ENCODE results near the gene CDK11B. TPM values are rescaled to one million over a fixed set of nuclear protein-coding genes. Genes with fewer than 3 reads are reported as not detected.
"Not testable (repeated sequence)": the region's sequence is repeated elsewhere in the genome, so short reads cannot be mapped to it uniquely, and the experiment has no call there.

Gene CDK11B
- total and polyA plus RNA-seq, 2 experiments from 2014 or later, result 22.4 to 76.7 TPM

DNA sequence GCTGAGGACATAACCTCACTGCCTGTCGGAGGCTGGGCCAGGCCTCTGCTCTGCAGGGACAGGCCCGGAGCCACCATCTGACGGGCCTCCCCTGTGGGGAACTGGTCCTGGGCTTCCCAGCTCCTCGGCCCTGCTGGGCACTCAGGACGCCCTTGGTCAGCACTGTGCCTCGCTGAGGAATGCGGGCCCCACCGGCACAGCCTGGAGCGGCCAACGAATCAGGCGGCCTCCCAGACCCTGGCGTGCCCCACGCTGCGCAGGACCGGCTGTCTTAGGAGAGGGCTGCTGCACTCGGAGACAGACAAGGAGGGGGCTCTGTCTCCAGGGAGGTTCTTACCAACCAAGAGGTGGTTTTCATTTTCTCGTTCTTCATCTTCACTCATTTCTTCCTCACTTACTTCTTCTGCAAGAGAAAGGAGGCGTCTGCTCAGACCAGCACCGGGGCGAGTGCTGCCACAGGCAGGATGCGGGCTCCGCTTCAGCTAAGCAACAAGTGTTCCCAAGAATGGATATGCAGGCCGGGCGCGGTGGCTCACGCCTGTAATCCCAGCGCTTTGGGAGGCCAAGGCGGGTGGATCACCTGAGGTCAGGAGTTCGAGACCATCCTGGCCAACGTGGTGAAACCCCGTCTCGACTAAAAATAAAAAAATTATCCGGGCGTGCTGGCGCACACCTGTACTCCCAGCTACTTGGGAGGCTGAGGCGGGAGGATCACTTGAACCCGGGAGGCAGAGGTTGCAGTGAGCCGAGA lies 17.9 kb downstream of the CDK11B start:
- not testable (repeated sequence) for H3K9me2 ChIP-seq (ENCODE audit: insufficient read depth); H3K4me3 ChIP-seq; H3K36me3 ChIP-seq (ENCODE audit: insufficient read depth); H3K4me1 Mint-ChIP-seq; H3K4me1 ChIP-seq (ENCODE audit: insufficient read depth); H3K79me2 ChIP-seq (replicated peaks; ENCODE audit: insufficient read depth); H3K9me3 Mint-ChIP-seq; H3K27ac Mint-ChIP-seq; DNase-seq (ENCODE audit: low spot score); H2AFZ ChIP-seq; H3K27me3 Mint-ChIP-seq (ENCODE audit: insufficient read depth, low read depth, poor library complexity); H3K4me3 Mint-ChIP-seq; H3K27me3 ChIP-seq (ENCODE audit: insufficient read depth); H3F3A ChIP-seq (replicated peaks; ENCODE audit: low read depth); H3K27ac ChIP-seq (ENCODE audit: low read depth); H4K20me1 ChIP-seq (replicated peaks; ENCODE audit: insufficient read depth); H3K4me2 ChIP-seq; ATAC-seq
- H3K36me3 Mint-ChIP-seq (ENCODE audit: low read depth), result peaks cover 15% of the 10 kb centered on the region

DNA sequence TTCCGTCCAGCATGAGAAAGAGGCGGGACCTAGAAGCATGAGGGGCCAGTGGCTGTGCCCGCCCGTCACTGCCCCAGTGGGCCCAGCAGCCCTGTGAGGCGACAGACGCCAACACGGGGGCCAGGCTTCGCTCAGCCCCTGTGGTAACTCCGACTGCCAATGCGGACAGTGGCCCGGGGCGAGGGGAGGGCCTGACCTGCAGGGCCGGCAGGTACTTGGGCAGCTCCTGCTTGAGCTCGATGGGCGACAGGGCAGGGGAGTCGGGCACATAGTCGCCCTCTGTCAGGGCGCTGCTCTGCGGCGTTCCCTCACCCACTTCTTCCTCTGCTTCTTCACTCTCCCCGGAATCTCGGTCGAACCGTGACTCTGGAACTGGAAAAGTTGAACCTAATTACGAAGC lies 18.7 kb downstream of the CDK11B start:
- H3K9me2 ChIP-seq (ENCODE audit: insufficient read depth); H3K4me1 Mint-ChIP-seq; H3K79me2 ChIP-seq (replicated peaks; ENCODE audit: insufficient read depth); H3K36me3 ChIP-seq (ENCODE audit: insufficient read depth); H3K27me3 Mint-ChIP-seq (ENCODE audit: insufficient read depth, low read depth, poor library complexity); H3K4me3 Mint-ChIP-seq; H3K27ac ChIP-seq (ENCODE audit: low read depth); ATAC-seq; H3K27me3 ChIP-seq (ENCODE audit: insufficient read depth); DNase-seq (ENCODE audit: low spot score); H3K4me1 ChIP-seq (ENCODE audit: insufficient read depth); H3K4me3 ChIP-seq; H2AFZ ChIP-seq; H3F3A ChIP-seq (replicated peaks; ENCODE audit: low read depth); H3K4me2 ChIP-seq; H4K20me1 ChIP-seq (replicated peaks; ENCODE audit: insufficient read depth); H3K27ac Mint-ChIP-seq; H3K9me3 Mint-ChIP-seq: not testable (repeated sequence)
- H3K36me3 Mint-ChIP-seq (ENCODE audit: low read depth), result peaks cover 11% of the 10 kb centered on the region; the same call in 2 of the 3 replicates

DNA sequence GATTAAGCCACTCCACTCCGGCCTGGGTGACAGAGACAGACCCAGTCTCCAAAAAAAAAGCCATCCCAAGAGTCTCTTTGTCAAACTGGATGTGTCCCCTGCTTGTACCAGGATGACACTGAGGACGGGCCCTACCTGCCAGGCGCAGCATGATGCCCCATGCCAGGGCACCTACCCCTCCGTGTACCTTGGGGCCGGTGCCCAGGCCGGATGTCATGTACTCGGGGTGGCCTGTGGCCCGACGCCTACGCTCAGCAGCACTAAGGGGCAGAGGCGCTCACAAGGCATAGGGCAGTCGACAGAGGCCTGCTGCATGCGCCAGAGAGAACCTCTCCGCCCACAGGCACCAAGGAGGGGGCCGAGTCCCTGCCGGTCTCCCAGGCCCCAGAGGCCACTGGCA lies 19.4 kb downstream of the CDK11B start:
- DNase-seq (ENCODE audit: low spot score); H2AFZ ChIP-seq; H3K9me3 Mint-ChIP-seq; H3K4me3 Mint-ChIP-seq; H3K27ac Mint-ChIP-seq; H3F3A ChIP-seq (replicated peaks; ENCODE audit: low read depth); H4K20me1 ChIP-seq (replicated peaks; ENCODE audit: insufficient read depth); H3K4me1 ChIP-seq (ENCODE audit: insufficient read depth); H3K36me3 ChIP-seq (ENCODE audit: insufficient read depth); H3K79me2 ChIP-seq (replicated peaks; ENCODE audit: insufficient read depth); H3K4me2 ChIP-seq; ATAC-seq; H3K4me3 ChIP-seq; H3K27me3 ChIP-seq (ENCODE audit: insufficient read depth); H3K27me3 Mint-ChIP-seq (ENCODE audit: insufficient read depth, low read depth, poor library complexity); H3K27ac ChIP-seq (ENCODE audit: low read depth); H3K4me1 Mint-ChIP-seq; H3K9me2 ChIP-seq (ENCODE audit: insufficient read depth): not testable (repeated sequence)
- H3K36me3 Mint-ChIP-seq (ENCODE audit: low read depth), result peaks cover 11% of the 10 kb centered on the region; the same call in 2 of the 3 replicates

DNA sequence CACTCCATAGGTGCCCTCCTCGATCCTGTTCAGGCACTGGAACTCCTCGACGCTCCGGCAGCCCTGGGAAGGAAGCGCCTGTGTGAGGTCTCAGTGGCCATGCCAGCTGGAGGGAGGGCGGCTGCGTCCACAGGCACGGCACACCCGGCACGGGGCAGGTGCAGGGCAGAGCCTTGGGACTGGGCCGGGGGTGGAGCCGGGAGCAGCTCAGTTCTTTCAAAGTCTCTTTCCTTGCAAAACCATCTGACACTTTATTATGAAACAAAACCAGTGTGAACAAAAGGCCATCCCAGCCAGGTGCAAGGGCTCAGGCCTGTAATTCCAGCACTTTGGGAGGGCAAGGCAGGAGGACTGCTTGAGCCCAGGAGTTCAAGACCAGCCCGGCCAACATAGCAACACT lies 20.3 kb downstream of the CDK11B start:
- ATAC-seq; H3K36me3 ChIP-seq (ENCODE audit: insufficient read depth); H3F3A ChIP-seq (replicated peaks; ENCODE audit: low read depth); H3K79me2 ChIP-seq (replicated peaks; ENCODE audit: insufficient read depth); H3K27ac Mint-ChIP-seq; H3K27me3 ChIP-seq (ENCODE audit: insufficient read depth); DNase-seq (ENCODE audit: low spot score); H3K9me3 Mint-ChIP-seq; H3K4me3 Mint-ChIP-seq; H3K9me2 ChIP-seq (ENCODE audit: insufficient read depth); H3K27me3 Mint-ChIP-seq (ENCODE audit: insufficient read depth, low read depth, poor library complexity); H2AFZ ChIP-seq; H3K4me2 ChIP-seq; H3K4me3 ChIP-seq; H4K20me1 ChIP-seq (replicated peaks; ENCODE audit: insufficient read depth); H3K27ac ChIP-seq (ENCODE audit: low read depth); H3K4me1 Mint-ChIP-seq; H3K4me1 ChIP-seq (ENCODE audit: insufficient read depth): not testable (repeated sequence)
- H3K36me3 Mint-ChIP-seq (ENCODE audit: low read depth), result peaks cover 11% of the 10 kb centered on the region; the same call in 2 of the 3 replicates

DNA sequence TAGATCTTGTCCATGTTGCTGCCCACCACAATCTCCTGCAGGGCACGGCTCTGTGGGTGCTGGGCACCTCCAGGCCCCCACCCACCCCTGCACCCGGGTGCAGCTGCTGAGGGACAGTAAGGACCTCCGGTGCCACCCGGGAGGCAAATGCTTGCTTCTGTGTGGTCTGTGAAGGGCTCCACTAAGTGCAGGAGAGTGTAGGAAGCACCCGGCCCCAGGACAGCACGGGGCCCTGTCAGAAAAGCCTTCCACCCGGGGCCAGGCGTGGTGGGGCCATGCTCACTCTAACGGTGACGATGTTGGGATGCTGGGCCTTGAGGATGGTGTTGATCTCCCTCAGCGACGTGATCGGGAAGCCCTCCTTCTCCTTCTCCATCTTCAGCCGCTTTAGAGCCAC lies 21.3 kb downstream of the CDK11B start:
- DNase-seq (ENCODE audit: low spot score); H4K20me1 ChIP-seq (replicated peaks; ENCODE audit: insufficient read depth); H2AFZ ChIP-seq; H3K36me3 ChIP-seq (ENCODE audit: insufficient read depth); H3K27me3 Mint-ChIP-seq (ENCODE audit: insufficient read depth, low read depth, poor library complexity); H3K79me2 ChIP-seq (replicated peaks; ENCODE audit: insufficient read depth); H3K4me1 Mint-ChIP-seq; H3K4me1 ChIP-seq (ENCODE audit: insufficient read depth); H3K9me3 Mint-ChIP-seq; ATAC-seq; H3K27ac ChIP-seq (ENCODE audit: low read depth); H3K4me3 ChIP-seq; H3K4me2 ChIP-seq; H3K9me2 ChIP-seq (ENCODE audit: insufficient read depth); H3K27me3 ChIP-seq (ENCODE audit: insufficient read depth); H3K4me3 Mint-ChIP-seq; H3K27ac Mint-ChIP-seq; H3K36me3 Mint-ChIP-seq (ENCODE audit: low read depth); H3F3A ChIP-seq (replicated peaks; ENCODE audit: low read depth): not testable (repeated sequence)

DNA sequence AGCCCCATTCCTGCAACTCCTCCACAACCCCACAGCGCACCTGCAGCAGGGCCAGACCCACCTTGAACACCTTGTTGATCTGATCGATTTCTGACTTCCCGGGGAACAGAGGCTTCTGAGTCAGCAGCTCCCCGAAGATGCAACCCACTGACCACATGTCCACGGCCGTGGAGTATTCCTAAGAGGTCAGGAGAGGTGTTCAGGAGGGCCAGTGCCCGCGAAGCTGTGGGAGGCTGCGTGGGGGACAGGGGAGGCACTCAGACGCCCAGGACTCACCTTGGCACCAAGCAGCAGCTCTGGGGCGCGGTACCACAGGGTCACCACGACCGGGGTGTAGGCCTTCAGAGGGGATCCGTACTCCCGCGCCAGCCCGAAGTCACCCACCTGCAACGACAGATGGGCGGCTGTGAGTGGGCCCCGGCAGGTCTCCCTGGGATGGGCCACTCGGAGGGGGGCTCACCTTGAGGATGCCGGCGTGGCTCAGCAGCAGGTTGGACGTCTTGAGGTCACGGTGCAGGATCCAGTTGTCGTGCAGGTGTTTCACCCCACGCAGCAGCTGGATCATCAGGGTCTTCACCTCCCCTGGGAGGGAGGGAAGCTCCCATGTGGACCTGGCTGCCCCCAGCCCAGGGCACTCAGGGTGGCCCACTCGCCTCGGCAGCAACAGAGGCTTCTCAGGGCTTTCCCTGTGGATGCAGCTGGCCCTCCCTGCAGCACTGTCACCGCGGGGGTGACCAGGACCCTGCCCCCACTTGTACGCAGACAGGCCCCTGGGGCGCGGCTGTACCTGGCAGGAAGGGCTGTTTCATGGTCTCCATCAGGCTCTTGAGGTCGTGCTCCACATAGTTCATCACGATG lies 22.0 kb downstream of the CDK11B start:
- not testable (repeated sequence) for H2AFZ ChIP-seq; DNase-seq (ENCODE audit: low spot score); H3K36me3 ChIP-seq (ENCODE audit: insufficient read depth); H3K36me3 Mint-ChIP-seq (ENCODE audit: low read depth); H3K4me3 ChIP-seq; H3K79me2 ChIP-seq (replicated peaks; ENCODE audit: insufficient read depth); H4K20me1 ChIP-seq (replicated peaks; ENCODE audit: insufficient read depth); H3K27ac ChIP-seq (ENCODE audit: low read depth); H3K9me3 Mint-ChIP-seq; H3K4me3 Mint-ChIP-seq; H3K9me2 ChIP-seq (ENCODE audit: insufficient read depth); H3K4me1 Mint-ChIP-seq; H3K27me3 ChIP-seq (ENCODE audit: insufficient read depth); H3K27ac Mint-ChIP-seq; H3F3A ChIP-seq (replicated peaks; ENCODE audit: low read depth); H3K4me2 ChIP-seq; ATAC-seq; H3K4me1 ChIP-seq (ENCODE audit: insufficient read depth); H3K27me3 Mint-ChIP-seq (ENCODE audit: insufficient read depth, low read depth, poor library complexity)
